AG20443 (cell line): Measurements from ENCODE around the gene CLN3.
"Not testable (repeated sequence)": the region's sequence is repeated elsewhere in the genome, so short reads cannot be mapped to it uniquely, and the experiment has no call there.

Experiments used
- DNase-seq: peaks from one replicate; pipeline ENCODE4 v3.0.0; 2012; ENCODE audit warnings: low spot score, mixed read lengths

Gene CLN3

GRCh38 chr16:28513484-28514181 lies 21.8 kb upstream of the CLN3 start:
- no peak for DNase-seq

GRCh38 chr16:28511801-28512789 lies 20.2 kb upstream of the CLN3 start:
- DNase-seq = no peak

- no peak for DNase-seq
These were observed 19.2 kb upstream of the CLN3 start for GRCh38 chr16:28511031-28511430.

DNA sequence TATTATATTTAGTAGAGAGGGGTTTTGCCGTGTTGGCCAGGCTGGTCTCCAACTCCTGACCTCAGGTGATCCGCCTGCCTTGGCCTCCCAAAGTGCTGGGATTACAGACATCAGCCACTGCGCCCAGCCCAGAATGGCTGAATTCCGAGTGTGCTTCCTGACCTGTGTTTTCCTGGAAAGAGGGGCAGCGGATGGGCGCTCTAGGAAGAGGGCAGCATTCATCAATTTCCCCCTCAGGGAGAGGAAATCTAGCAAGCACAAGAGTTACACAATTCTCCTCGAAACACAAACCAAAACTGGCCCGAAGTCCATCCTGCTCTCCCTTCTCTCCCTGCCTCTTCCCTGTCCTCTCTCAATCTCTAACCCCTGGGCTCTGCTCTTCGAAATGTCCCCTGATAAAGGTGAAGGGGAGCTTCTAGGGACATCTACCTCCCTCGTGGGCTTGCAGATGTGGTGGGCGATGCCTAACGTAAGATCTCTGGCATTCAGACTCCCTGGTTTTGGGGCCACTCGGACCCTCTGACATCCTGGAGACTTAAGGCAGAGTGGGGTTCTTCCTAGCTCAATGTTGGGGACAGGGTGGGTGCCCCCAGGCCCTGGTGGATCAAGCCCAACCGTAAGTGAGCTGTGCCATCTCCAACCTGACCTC lies 13.7 kb upstream of the CLN3 start:
- no peak for DNase-seq

DNA sequence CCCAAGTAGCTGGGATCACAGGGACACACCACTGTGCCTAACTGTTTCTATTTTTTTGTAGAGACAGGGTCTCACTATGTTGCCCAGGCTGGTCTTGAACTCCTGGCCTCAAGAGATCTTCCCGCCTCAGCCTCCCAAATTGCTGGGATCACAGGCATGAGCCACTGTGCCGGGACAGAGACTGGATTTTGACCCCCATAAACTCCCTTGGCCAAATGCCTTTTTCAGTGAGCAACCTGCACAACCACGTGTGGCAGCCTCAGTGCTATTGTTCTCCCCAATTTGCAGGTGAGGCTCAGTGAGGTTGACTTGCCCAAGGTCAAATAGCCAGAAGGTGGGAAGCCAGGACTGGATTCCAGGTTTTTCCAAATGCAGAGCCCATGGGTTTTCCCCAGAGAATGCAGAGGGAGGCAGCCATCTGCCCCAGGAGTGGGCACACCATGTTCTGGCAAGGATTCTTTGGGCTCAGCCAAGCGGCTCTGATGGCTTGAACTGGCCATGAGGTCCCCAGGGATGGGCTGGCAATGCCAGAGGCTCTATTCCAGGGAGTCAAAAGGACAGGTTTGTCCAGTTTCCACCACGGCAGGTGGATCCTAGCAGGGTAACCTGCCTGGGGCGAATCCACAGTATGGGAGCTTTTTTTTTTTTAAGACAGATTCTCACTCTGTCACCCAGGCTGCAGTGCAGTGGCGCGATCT lies 13.0 kb upstream of the CLN3 start:
- no peak for DNase-seq

GRCh38 chr16:28503470-28504259 lies 11.8 kb upstream of the CLN3 start:
- DNase-seq = no peak

DNA sequence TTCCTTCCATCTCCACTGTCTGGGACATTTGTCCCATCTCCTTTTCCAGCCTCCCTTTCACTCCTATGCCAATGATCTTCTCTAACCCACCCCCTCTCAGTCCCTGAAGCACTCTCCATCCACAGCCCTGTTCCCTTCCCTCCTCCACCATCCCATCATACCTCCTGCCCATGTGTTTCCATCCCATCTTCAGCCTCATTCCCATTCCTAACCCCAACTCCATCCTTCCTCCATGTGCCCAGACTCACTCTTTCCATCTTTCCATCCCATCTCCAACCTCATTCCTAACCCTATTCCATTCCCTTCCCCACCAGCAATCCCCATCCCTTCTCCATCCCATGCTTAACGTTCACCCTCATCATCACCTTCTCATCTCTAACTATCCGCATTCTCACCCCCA lies 10.4 kb upstream of the CLN3 start:
- no peak for DNase-seq

DNA sequence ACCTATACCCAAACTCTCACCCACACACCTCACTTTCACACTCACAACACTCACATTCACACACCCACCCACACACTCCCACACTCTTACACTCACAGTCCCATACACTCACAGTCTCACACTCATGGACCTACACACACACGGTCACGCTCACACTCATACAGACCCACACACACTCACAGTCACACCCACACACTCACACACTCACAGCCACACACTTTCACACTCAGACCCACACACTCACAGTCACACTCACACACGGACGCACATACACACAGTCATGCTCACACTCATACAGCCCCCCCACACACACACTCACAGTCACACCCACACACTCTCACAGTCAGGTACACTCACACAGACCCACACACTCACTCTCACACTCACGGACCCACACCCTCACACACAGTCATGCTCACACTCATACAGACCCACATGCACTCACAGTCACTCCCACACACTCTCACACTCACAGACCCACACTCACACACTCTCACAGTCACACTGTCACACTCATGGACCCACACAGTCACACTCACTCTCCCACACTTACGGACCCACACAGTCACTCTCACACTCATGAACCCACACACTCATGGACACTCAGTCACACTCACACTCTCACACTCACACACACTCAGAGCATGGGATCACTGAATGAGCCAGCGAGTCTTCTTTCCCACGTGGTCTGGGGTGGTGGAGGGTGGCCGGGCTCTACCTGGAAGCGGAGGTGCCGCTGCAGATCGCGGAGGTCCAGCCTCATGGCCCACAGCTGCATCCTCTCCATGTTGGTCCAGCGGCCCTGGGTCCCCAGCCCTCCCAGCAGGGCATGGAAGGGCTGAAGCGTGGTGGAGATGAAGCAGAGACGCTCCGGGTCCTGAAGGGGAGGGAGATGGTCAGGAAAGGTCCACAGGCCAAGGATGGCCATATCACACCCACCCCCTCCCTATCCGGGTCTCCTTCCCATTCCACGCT lies 9.7 kb upstream of the CLN3 start:
- DNase-seq = no peak

DNA sequence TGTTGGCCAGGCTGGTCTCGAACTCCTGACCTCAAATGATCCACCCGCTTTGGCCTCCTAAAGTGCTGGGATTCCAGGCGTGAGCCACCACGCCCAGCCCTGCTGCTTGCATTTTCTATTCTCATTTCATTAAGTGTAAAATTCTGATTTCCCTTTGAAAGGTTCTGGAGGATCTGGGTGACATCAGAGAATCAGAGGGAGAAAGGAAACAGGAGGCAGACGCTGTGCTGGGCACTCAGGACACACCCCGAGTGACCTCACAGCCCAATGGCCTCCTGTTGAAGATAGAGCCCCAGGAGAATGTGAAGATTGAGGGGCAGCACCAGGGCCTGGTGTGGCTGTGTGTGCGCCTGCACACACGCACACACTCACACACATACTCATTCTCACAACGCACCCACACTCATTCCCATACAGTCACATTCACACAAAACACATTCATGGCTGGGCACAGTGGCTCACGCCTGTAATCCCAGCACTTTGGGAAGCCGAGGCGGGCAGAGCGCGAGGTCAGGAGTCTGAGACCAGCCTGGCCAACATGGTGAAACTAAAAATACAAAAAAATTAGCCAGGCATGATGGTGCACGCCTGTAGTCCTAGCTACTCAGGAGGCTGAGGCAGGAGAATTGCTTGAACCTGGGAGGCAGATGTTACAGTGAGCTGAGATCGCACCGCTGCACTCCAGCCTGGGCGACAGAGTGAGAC lies 8.8 kb upstream of the CLN3 start:
- not testable (repeated sequence) for DNase-seq

GRCh38 chr16:28499854-28500253 lies 8.0 kb upstream of the CLN3 start:
- DNase-seq = no peak

- no peak for DNase-seq
These were observed 7.0 kb upstream of the CLN3 start for GRCh38 chr16:28498666-28499381.

DNA sequence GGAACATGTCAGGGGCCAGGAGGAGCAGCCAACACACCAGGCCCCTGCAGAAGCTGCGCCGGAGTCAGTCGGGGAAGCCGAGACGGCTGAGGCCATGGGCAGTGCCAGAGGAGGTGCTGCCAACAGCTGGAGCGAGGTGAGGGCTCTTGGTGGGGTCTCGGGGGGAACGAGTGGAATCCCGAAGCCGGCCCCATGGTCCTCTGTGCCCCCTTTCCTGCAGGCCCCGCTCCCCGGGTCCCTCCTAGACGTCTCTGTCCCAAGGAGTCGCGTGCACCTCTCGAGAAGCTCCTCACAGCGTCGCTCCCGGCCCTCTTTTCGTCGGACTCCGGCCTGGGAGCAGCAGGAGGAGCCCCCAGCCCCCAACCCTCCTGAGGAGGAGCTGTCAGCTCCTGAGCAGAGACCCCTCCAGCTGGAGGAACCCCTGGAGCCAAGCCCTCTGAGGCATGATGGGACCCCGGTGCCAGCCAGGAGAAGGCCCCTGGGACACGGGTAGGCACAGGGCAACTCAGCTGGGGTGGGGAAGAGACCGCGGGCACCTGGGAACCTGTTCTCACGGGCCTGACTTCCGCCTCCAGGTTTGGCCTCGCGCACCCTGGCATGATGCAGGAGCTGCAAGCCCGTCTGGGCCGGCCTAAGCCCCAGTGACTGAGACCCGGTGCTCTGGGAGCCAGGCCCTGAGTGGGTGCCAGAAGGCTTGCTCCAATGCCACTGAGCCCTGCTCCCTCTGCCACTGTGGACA lies 6.2 kb upstream of the CLN3 start:
- no peak for DNase-seq

DNA sequence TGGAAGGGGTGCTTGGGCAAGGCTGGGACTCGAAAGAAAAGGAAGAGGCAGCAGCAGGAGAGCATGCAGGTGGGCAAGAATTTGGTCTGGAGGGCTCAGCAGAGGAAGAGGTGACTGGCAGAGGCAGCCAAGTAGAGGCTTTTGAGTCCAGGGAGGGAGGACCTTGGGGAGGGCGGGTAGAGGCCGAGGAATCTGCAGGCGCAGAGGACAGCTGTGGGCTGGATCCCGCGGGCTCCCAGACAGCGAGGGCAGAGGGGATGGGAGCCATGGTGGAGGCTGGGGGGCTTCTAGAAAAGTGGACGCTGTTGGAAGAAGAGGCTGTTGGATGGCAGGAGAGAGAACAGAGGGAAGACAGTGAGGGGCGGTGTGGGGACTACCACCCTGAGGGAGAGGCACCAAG lies 5.5 kb upstream of the CLN3 start:
- DNase-seq = no peak

DNA sequence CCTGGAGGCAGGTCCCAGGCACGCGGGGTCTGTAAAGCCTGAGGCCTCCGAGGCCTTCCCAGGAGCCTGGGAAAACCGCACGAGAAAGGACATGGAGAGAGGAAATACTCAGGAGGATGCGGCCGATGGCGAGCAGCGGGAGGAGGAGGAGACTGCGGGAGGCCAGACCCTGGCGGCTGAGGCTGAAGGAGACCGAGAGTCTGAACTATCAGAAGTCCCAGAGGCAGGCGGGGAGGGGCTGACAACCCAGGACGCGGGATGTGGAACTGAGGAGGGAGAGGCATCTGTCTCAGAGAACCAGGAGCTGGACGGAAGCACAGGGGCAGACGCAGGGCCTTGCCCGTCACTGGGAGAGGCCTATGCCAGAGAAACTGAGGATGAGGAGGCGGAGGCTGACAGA lies 5.0 kb upstream of the CLN3 start:
- DNase-seq = no peak

GRCh38 chr16:28495795-28496749 lies 4.2 kb upstream of the CLN3 start:
- DNase-seq = no peak

GRCh38 chr16:28495098-28495793 lies 3.4 kb upstream of the CLN3 start:
- no peak for DNase-seq
